PC-9 (cell line): Measurements from ENCODE around the gene DLG2. TPM values are rescaled to one million over a fixed set of nuclear protein-coding genes. Genes with fewer than 3 reads are reported as not detected.

Experiments used
- BruUV-seq: library from RNA; stranded (reverse); fragments of 400-500 nt; replicated peaks from 2 replicates; lab custom pipeline; 2021; lab: Mats Ljungman, UMichigan
- CTCF ChIA-PET: fragments of 300-600 bp; sonication (Branson Sonifier 250); formaldehyde crosslinking; loops from one replicate; lab custom pipeline; 2022; ENCODE audit warnings: antibody characterized with exemption; lab: Charles Lee
- POLR2A ChIA-PET: fragments of 300-600 bp; sonication (Branson Sonifier 250); formaldehyde crosslinking; loops from one replicate; lab custom pipeline; 2022; ENCODE audit warnings: antibody characterized with exemption; ENCODE audit not compliant: unreplicated experiment; lab: Charles Lee
- DNase-seq, 2 experiments: peaks; one replicate each; pipeline versions ENCODE4 v3.0.0 to v3.0.0-alpha.2; 2015 to 2022; ENCODE audit warnings: mixed read lengths in 1 of 2
- H2AFZ ChIP-seq: fragments of 200-600 bp; sonication (generic); 2 replicates; pipeline ENCODE4 v1.8.1; 2017; ENCODE audit warnings: antibody characterized with exemption
- H3F3A ChIP-seq: fragments of 200-600 bp; sonication (generic); 2 replicates; pipeline ENCODE4 v1.8.1; 2017; ENCODE audit warnings: antibody characterized with exemption, mild to moderate bottlenecking, low read depth; ENCODE audit not compliant: insufficient read depth
- H3K27ac ChIP-seq: fragments of 200-600 bp; sonication (generic); 2 replicates; pipeline ENCODE4 v1.6.1; 2016; ENCODE audit warnings: mixed run types
- H3K27me3 ChIP-seq: fragments of 200-600 bp; sonication (generic); 2 replicates; pipeline ENCODE4 v1.6.1; 2016; ENCODE audit warnings: low read depth, mixed run types; ENCODE audit not compliant: insufficient read depth
- H3K36me3 ChIP-seq: fragments of 200-600 bp; sonication (generic); 2 replicates; pipeline ENCODE4 v1.6.1; 2016; ENCODE audit warnings: low read depth, mixed run types
- H3K4me1 ChIP-seq: fragments of 200-600 bp; sonication (generic); replicated peaks from 2 replicates; pipeline ENCODE4 v1.6.1; 2016; ENCODE audit warnings: mixed run types; ENCODE audit not compliant: insufficient read depth
- H3K4me2 ChIP-seq: fragments of 200-600 bp; sonication (generic); 2 replicates; pipeline ENCODE4 v1.6.1; 2017; ENCODE audit warnings: mixed run types
- H3K4me3 ChIP-seq: fragments of 200-600 bp; sonication (generic); 2 replicates; pipeline ENCODE4 v1.6.1; 2016; ENCODE audit warnings: mixed run types
- H3K79me2 ChIP-seq: fragments of 200-600 bp; sonication (generic); 2 replicates; pipeline ENCODE4 v1.6.1; 2017; ENCODE audit warnings: low read depth, mixed run types
- H3K9me2 ChIP-seq: fragments of 200-600 bp; sonication (generic); 2 replicates; pipeline ENCODE4 v1.8.1; 2017; ENCODE audit warnings: mild to moderate bottlenecking; ENCODE audit not compliant: insufficient read depth
- H3K9me3 ChIP-seq: fragments of 200-600 bp; sonication (generic); 2 replicates; pipeline ENCODE4 v1.8.1; 2016; ENCODE audit warnings: low read depth; ENCODE audit not compliant: insufficient read depth
- H4K20me1 ChIP-seq: fragments of 200-600 bp; sonication (generic); 2 replicates; pipeline ENCODE4 v1.8.1; 2017; ENCODE audit not compliant: insufficient read depth
- EZH2 ChIP-seq: fragments of 200-600 bp; sonication (generic); IDR thresholded peaks from 2 replicates; pipeline ENCODE4 v1.8.0; 2017; ENCODE audit warnings: antibody characterized with exemption, low read depth
- intact Hi-C: fragments of 100-400 bp; cut with micrococcal nuclease; formaldehyde crosslinking; loops from one replicate; pipeline ENCODE4 v1.10.0; 2022; ENCODE audit not compliant: unreplicated experiment
- total RNA-seq: library from RNA; stranded (reverse); gene quantifications from 2 replicates; pipeline ENCODE4 v1.2.3, GENCODE V29; 2021
- TF ChIP-seq, protein P1 (sequence below): fragments of 200-600 bp; sonication (generic); conservative IDR thresholded peaks from 2 replicates; pipeline ENCODE4 v1.6.1; 2017; ENCODE audit warnings: mixed run types, antibody characterized with exemption, mild to moderate bottlenecking, moderate library complexity

The DLG2 gene
- total RNA-seq, 1 experiment from 2014 or later, result 6.4 TPM

DNA sequence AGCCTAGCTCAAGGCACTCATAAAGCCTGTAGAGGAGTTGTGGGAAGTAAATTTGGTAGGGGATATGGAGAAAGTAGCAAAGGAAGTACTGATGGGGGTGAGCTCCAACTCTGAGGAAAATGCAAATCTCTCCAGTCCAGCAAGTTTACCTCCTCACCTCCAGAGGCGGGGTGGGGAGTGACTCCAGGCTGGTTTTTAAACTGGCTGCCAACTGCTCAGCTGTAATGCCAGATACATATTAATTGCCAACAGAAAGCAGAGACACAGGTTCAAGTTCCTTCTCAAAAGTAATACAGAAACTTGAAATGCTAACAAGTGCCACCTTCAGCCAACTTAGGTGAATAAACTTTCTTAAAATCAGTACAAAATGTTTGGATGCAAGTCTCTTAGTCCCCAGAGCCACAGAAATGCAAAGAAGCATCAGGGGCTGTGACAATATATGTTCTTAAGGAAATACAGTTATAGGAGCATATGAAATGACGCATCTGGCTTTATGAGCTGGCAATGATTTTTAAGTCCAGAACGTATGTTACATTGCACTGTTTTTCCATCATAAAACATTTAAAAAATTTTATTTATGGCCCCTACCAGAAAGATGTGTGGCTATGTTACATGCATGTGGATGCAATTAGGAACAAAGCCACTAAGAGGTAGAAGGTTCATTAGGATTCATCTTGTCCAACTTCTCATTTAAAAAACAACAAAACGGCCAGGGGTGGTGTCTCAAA is 1904.6 kb downstream of the DLG2 start:
- no peak overlapping the region for H3K4me2 ChIP-seq

DNA sequence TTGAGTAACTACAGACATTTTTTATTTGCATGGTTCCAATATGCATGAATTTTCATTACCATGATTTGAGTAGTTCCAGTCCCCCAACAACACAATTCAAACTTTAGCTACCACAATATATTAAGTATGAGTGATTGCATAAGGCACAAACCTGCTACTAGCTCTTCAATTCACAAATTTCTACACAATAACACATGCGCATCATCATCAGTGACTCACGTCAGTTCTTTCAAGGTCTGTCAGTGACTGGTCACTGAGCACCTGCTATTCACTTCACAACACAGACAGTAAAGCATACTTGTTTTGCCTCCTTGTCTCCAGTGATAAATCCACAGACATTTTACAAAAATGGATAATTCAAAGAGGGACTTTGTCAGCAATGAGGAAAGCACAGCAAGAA is 1905.9 kb downstream of the DLG2 start:
- no peak overlapping the region for H3K27ac ChIP-seq
- TF ChIP-seq EZH2, result no peak
- TF ChIP-seq, protein P1, sequence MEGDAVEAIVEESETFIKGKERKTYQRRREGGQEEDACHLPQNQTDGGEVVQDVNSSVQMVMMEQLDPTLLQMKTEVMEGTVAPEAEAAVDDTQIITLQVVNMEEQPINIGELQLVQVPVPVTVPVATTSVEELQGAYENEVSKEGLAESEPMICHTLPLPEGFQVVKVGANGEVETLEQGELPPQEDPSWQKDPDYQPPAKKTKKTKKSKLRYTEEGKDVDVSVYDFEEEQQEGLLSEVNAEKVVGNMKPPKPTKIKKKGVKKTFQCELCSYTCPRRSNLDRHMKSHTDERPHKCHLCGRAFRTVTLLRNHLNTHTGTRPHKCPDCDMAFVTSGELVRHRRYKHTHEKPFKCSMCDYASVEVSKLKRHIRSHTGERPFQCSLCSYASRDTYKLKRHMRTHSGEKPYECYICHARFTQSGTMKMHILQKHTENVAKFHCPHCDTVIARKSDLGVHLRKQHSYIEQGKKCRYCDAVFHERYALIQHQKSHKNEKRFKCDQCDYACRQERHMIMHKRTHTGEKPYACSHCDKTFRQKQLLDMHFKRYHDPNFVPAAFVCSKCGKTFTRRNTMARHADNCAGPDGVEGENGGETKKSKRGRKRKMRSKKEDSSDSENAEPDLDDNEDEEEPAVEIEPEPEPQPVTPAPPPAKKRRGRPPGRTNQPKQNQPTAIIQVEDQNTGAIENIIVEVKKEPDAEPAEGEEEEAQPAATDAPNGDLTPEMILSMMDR, result no peak
- H3K9me2 ChIP-seq, result no peaks in the 10 kb centered on the region
- no peaks in the 10 kb centered on the region for H3K79me2 ChIP-seq
- no peaks in the 10 kb centered on the region for H3K36me3 ChIP-seq
- ChIA-PET POLR2A (no interaction called here), CTCF (interaction anchor here (0.6 to 0.7 kb wide), 2 partner anchors 585 to 1004 kb away, joined by 3 to 14 read pairs; no protein-coding TSS in a partner anchor)
- H3K27me3 ChIP-seq, result peaks cover 4% of the 10 kb centered on the region; the same call in 1 of the 2 replicates
- intact Hi-C loops, result loop anchor here (5.0 to 10.0 kb wide), 3 partner anchors 96 to 276 kb away; no protein-coding TSS in a partner anchor
- no peaks in the 10 kb centered on the region for H3K9me3 ChIP-seq
- BruUV-seq, result no TSS peak
- H2AFZ ChIP-seq, result no peak overlapping the region
- peak in 1 of 2 experiments; percentile 41 for DNase-seq
- no peak overlapping the region for H3K4me2 ChIP-seq
- no peak overlapping the region for H3K4me3 ChIP-seq
- no peaks in the 10 kb centered on the region for H3F3A ChIP-seq
- no peaks in the 10 kb centered on the region for H3K4me1 ChIP-seq
- no peaks in the 10 kb centered on the region for H4K20me1 ChIP-seq

More for the DNA sequence above, 1904.6 kb downstream of the DLG2 start:
- no peaks in the 10 kb centered on the region for H4K20me1 ChIP-seq
- no peaks in the 10 kb centered on the region for H3K4me1 ChIP-seq
- TF ChIP-seq, protein P1, result no peak
- no peak for TF ChIP-seq EZH2
- no peak overlapping the region for H2AFZ ChIP-seq
- no peaks in the 10 kb centered on the region for H3K79me2 ChIP-seq
- ChIA-PET CTCF (interaction anchor here (1.8 kb wide), 1 partner anchor 430 kb away, joined by 10 read pairs; no protein-coding TSS in a partner anchor), POLR2A (no interaction called here)
- no peaks in the 10 kb centered on the region for H3K36me3 ChIP-seq
- H3K4me3 ChIP-seq, result no peak overlapping the region
- BruUV-seq, result no TSS peak
- H3K27ac ChIP-seq, result no peak overlapping the region
- no peak for DNase-seq
- no peaks in the 10 kb centered on the region for H3K9me2 ChIP-seq
- H3K27me3 ChIP-seq, result peaks cover 4% of the 10 kb centered on the region; the same call in 1 of the 2 replicates
- no peaks in the 10 kb centered on the region for H3F3A ChIP-seq
- no peaks in the 10 kb centered on the region for H3K9me3 ChIP-seq
- intact Hi-C loops, result loop anchor here (5.0 to 10.0 kb wide), 3 partner anchors 95 to 278 kb away; no protein-coding TSS in a partner anchor

DNA sequence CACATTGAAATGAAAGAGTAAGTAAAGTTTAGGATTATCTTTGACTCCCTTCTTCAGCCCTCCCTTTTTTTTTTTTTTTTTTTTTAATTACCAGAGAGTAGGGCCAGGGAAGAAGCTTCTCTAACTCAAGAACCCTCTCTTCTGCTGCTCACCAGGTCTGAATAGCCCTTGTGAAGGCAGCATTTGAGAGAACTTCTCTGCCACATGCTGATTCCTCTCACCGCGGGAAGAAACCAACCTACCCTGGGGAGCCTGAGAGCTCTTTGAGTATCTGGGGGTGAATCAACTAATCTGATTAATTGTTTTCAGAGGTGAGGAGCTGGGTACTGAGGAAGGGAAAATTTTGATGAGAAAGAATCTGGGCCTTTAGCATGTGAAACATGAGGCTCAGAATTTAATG is 1906.5 kb downstream of the DLG2 start:
- TF ChIP-seq, protein P1, result no peak
- TF ChIP-seq EZH2, result no peak
- no peak overlapping the region for H2AFZ ChIP-seq
- H4K20me1 ChIP-seq, result no peaks in the 10 kb centered on the region
- ChIA-PET CTCF (interaction anchor here (0.7 to 1.2 kb wide), 2 partner anchors 428 to 585 kb away, joined by 3 to 14 read pairs; no protein-coding TSS in a partner anchor), POLR2A (no interaction called here)
- no peak overlapping the region for H3K27ac ChIP-seq
- DNase-seq, result no peak
- H3K9me3 ChIP-seq, result no peaks in the 10 kb centered on the region
- intact Hi-C loops, result loop anchor here (5.0 to 10.0 kb wide), 3 partner anchors 97 to 276 kb away; no protein-coding TSS in a partner anchor
- no peaks in the 10 kb centered on the region for H3F3A ChIP-seq
- H3K4me2 ChIP-seq, result no peak overlapping the region
- H3K27me3 ChIP-seq, result peaks cover 4% of the 10 kb centered on the region; the same call in 1 of the 2 replicates
- H3K4me3 ChIP-seq, result no peak overlapping the region
- no peaks in the 10 kb centered on the region for H3K79me2 ChIP-seq
- H3K4me1 ChIP-seq, result no peaks in the 10 kb centered on the region
- BruUV-seq, result no TSS peak
- no peaks in the 10 kb centered on the region for H3K36me3 ChIP-seq
- no peaks in the 10 kb centered on the region for H3K9me2 ChIP-seq
